Neutrophil (primary cell): ENCODE measurements around the gene POLR3GL.

Experiments used
- H3K27ac ChIP-seq: fragments of 200-600 bp; sonication (generic); 2 replicates; pipeline ENCODE4 v1.5.1; 2016; ENCODE audit warnings: mild to moderate bottlenecking, moderate library complexity
- H3K27me3 ChIP-seq: fragments of 200-600 bp; sonication (generic); 2 replicates; pipeline ENCODE4 v1.6.0; 2016; ENCODE audit warnings: mild to moderate bottlenecking
- H3K36me3 ChIP-seq: fragments of 200-600 bp; sonication (generic); 2 replicates; pipeline ENCODE4 v1.5.1; 2017
- H3K4me1 ChIP-seq, 2 experiments: fragments of 200-600 bp in 1 of 2; sonication (generic) in 1 of 2; 1 replicate in 1 of 2; 2 replicates in 1 of 2; pipeline versions ENCODE4 v1.5.1 to v1.6.1; 2013 to 2016; ENCODE audit warnings: low read depth in 1 of 2, low read length in 1 of 2, mild to moderate bottlenecking in 1 of 2, moderate library complexity in 1 of 2; ENCODE audit not compliant: control insufficient read depth in 1 of 2, insufficient read depth in 1 of 2
- H3K4me3 ChIP-seq, 2 experiments: fragments of 200-600 bp in 1 of 2; sonication (generic) in 1 of 2; 1 replicate in 1 of 2; 2 replicates in 1 of 2; pipeline ENCODE4 v1.5.1; 2013 to 2016; ENCODE audit warnings: low read depth in 1 of 2, low read length in 1 of 2, mild to moderate bottlenecking in 1 of 2, moderate library complexity in 1 of 2
- H3K9me3 ChIP-seq: fragments of 200-600 bp; sonication (generic); 2 replicates; pipeline ENCODE4 v1.5.1; 2016
- CTCF ChIP-seq: fragments of 200-600 bp; sonication (generic); IDR thresholded peaks from 2 replicates; pipeline ENCODE4 v1.5.1; 2016; ENCODE audit warnings: antibody characterized with exemption

The POLR3GL gene

GRCh38 chr1:146013559-146013922 is 49.1 kb downstream of the POLR3GL start:
- peaks cover 38% of the 10 kb centered on the region for H3K27me3 ChIP-seq
- no peak overlapping the region for H3K4me3 ChIP-seq
- no peaks in the 10 kb centered on the region for H3K9me3 ChIP-seq
- no peak overlapping the region for H3K27ac ChIP-seq
- H3K4me1 ChIP-seq = no peaks in the 10 kb centered on the region
- H3K36me3 ChIP-seq = no peaks in the 10 kb centered on the region
- TF ChIP-seq CTCF = no peak

DNA sequence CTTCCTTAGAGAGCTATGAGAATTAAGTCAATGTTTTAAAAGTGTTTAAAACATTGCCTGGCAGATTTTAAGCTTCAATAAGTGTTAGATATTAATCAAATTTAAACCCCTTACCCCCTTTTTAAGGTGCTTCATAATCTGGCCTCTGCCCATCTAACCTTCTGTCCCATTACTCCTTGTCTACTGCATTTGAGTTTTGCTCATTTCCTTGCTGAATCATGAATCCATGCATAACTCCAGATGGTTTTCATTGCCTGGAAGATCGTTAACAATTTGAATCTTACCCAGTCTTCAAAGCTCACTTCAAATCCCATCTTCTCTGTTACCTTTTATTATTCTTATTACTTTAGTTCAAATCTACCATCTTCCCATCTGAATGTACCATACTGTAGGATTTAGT is 52.4 kb downstream of the POLR3GL start:
- TF ChIP-seq CTCF = no peak
- H3K27ac ChIP-seq = no peak overlapping the region
- no peaks in the 10 kb centered on the region for H3K9me3 ChIP-seq
- no peaks in the 10 kb centered on the region for H3K36me3 ChIP-seq
- H3K4me3 ChIP-seq = no peak overlapping the region
- peaks cover 13 to 15% of the 10 kb centered on the region in 2 experiments for H3K4me1 ChIP-seq
- H3K27me3 ChIP-seq = peaks cover 63% of the 10 kb centered on the region

DNA sequence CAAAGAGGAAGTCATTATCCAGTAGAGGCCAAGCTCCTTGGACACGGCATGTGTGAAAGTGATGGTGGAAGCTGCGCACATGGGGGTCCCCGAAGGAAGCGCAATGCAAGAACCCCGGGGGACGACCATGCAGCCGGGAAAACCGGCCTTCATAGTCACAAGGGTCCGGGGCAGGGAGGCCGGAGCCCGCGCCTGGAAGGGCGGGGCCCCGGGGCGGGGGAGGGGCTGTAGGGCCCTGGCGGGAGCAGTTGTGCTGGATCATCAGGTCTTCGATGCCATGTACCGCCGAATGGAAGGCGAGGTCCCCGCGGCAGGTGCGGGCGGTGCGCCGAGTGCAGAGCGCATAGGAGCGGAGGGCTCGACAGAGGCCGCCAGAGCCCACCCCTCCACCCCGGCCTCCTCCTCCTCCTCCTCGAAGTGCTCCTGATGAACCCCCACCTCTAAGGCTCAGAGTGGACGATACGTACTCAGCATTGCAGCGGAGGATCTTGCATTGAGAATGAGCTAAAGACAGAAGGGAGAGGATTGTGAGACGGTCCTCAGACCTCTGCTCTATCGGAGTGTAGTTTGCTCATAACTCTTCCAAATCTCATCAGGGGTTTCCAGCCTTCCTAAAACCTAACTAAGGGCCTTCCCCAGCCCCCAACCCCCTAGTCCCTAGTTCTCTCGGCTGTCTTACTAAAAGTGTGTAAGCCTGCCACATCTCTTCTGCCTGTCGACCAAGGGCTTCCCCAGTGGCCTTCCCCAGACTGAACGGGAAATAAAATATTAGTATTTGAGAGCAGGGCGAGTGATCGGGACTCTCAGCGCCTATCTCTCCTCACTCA is 55.0 kb downstream of the POLR3GL start:
- Histone ChIP-seq H3K9me3 (no peaks in the 10 kb centered on the region), H3K4me1 (peaks cover 13 to 15% of the 10 kb centered on the region in 2 experiments), H3K27ac (no peak overlapping the region), H3K4me3 (peak overlapping the region in 1 of 2 experiments; percentile 24), H3K27me3 (peaks cover 58% of the 10 kb centered on the region), H3K36me3 (no peaks in the 10 kb centered on the region)
- no peak for TF ChIP-seq CTCF

- H3K27ac ChIP-seq = no peak overlapping the region
- no peaks in the 10 kb centered on the region for H3K9me3 ChIP-seq
- peaks cover 59% of the 10 kb centered on the region for H3K27me3 ChIP-seq
- H3K4me3 ChIP-seq = no peak overlapping the region
- peaks cover 13 to 15% of the 10 kb centered on the region in 2 experiments for H3K4me1 ChIP-seq
- no peak for TF ChIP-seq CTCF
- no peaks in the 10 kb centered on the region for H3K36me3 ChIP-seq
These were observed 55.9 kb downstream of the POLR3GL start for GRCh38 chr1:146020058-146021049.

- no peak overlapping the region for H3K4me3 ChIP-seq
- no peak for TF ChIP-seq CTCF
- H3K27me3 ChIP-seq = peaks cover 59% of the 10 kb centered on the region
- no peak overlapping the region for H3K27ac ChIP-seq
- no peaks in the 10 kb centered on the region for H3K9me3 ChIP-seq
- peaks cover 13 to 15% of the 10 kb centered on the region in 2 experiments for H3K4me1 ChIP-seq
- H3K36me3 ChIP-seq = no peaks in the 10 kb centered on the region
These were observed 56.6 kb downstream of the POLR3GL start for GRCh38 chr1:146021050-146021445.
